ENCODE data around the gene PXDN.

PXDN gene

GRCh38 chr2:1690056-1690775 is 54.1 kb downstream of the PXDN start:
- Histone ChIP-seq H3K27ac (ENCODE audit: low read length) (no peak overlapping the region), H3K27me3 (ENCODE audit: low read depth, low read length) (no peaks in the 10 kb centered on the region), H3K4me1 (ENCODE audit: control insufficient read depth in 1 of 2, insufficient read depth in 2 of 2, low read length in 2 of 2) (no peaks in the 10 kb centered on the region), H3K9me3 (ENCODE audit: control insufficient read depth in 1 of 2, low read length in 2 of 2) (no peaks in the 10 kb centered on the region), H3K4me3 (ENCODE audit: low read depth in 1 of 2, low read length in 2 of 2) (no peak overlapping the region), H3K36me3 (ENCODE audit: control insufficient read depth in 1 of 2, insufficient read depth in 2 of 2, low read length in 2 of 2) (peaks cover 0 to 36% of the 10 kb centered on the region in 2 donors)

- Histone ChIP-seq H3K4me1 (ENCODE audit: control insufficient read depth in 1 of 2, insufficient read depth in 2 of 2, low read length in 2 of 2) (no peaks in the 10 kb centered on the region), H3K36me3 (ENCODE audit: control insufficient read depth in 1 of 2, insufficient read depth in 2 of 2, low read length in 2 of 2) (peaks cover 0 to 38% of the 10 kb centered on the region in 2 donors), H3K4me3 (ENCODE audit: low read depth in 1 of 2, low read length in 2 of 2) (no peak overlapping the region), H3K27ac (ENCODE audit: low read length) (no peak overlapping the region), H3K27me3 (ENCODE audit: low read depth, low read length) (no peaks in the 10 kb centered on the region), H3K9me3 (ENCODE audit: control insufficient read depth in 1 of 2, low read length in 2 of 2) (no peaks in the 10 kb centered on the region)
Measured at GRCh38 chr2:1688859-1689258, 55.5 kb downstream of the PXDN start.

GRCh38 chr2:1688161-1688560 is 56.2 kb downstream of the PXDN start:
- H3K36me3 ChIP-seq (ENCODE audit: control insufficient read depth in 1 of 2, insufficient read depth in 2 of 2, low read length in 2 of 2): peaks cover 0 to 38% of the 10 kb centered on the region in 2 donors
- no peaks in the 10 kb centered on the region for H3K27me3 ChIP-seq (ENCODE audit: low read depth, low read length)
- no peaks in the 10 kb centered on the region for H3K9me3 ChIP-seq (ENCODE audit: control insufficient read depth in 1 of 2, low read length in 2 of 2)
- H3K4me1 ChIP-seq (ENCODE audit: control insufficient read depth in 1 of 2, insufficient read depth in 2 of 2, low read length in 2 of 2): no peaks in the 10 kb centered on the region
- H3K4me3 ChIP-seq (ENCODE audit: low read depth in 1 of 2, low read length in 2 of 2): no peak overlapping the region
- H3K27ac ChIP-seq (ENCODE audit: low read length): no peak overlapping the region

GRCh38 chr2:1687254-1687653 is 57.1 kb downstream of the PXDN start:
- H3K36me3 ChIP-seq (ENCODE audit: control insufficient read depth in 1 of 2, insufficient read depth in 2 of 2, low read length in 2 of 2): peaks cover 0 to 32% of the 10 kb centered on the region in 2 donors
- H3K4me1 ChIP-seq (ENCODE audit: control insufficient read depth in 1 of 2, insufficient read depth in 2 of 2, low read length in 2 of 2): no peaks in the 10 kb centered on the region
- no peaks in the 10 kb centered on the region for H3K27me3 ChIP-seq (ENCODE audit: low read depth, low read length)
- no peaks in the 10 kb centered on the region for H3K9me3 ChIP-seq (ENCODE audit: control insufficient read depth in 1 of 2, low read length in 2 of 2)
- no peak overlapping the region for H3K4me3 ChIP-seq (ENCODE audit: low read depth in 1 of 2, low read length in 2 of 2)
- no peak overlapping the region for H3K27ac ChIP-seq (ENCODE audit: low read length)

GRCh38 chr2:1686784-1687105 is 57.6 kb downstream of the PXDN start:
- Histone ChIP-seq H3K4me3 (ENCODE audit: low read depth in 1 of 2, low read length in 2 of 2) (no peak overlapping the region), H3K4me1 (ENCODE audit: control insufficient read depth in 1 of 2, insufficient read depth in 2 of 2, low read length in 2 of 2) (no peaks in the 10 kb centered on the region), H3K27me3 (ENCODE audit: low read depth, low read length) (no peaks in the 10 kb centered on the region), H3K36me3 (ENCODE audit: control insufficient read depth in 1 of 2, insufficient read depth in 2 of 2, low read length in 2 of 2) (peaks cover 0 to 33% of the 10 kb centered on the region in 2 donors), H3K27ac (ENCODE audit: low read length) (no peak overlapping the region), H3K9me3 (ENCODE audit: control insufficient read depth in 1 of 2, low read length in 2 of 2) (no peaks in the 10 kb centered on the region)

- peaks cover 0 to 32% of the 10 kb centered on the region in 2 donors for H3K36me3 ChIP-seq (ENCODE audit: control insufficient read depth in 1 of 2, insufficient read depth in 2 of 2, low read length in 2 of 2)
- no peak overlapping the region for H3K4me3 ChIP-seq (ENCODE audit: low read depth in 1 of 2, low read length in 2 of 2)
- H3K4me1 ChIP-seq (ENCODE audit: control insufficient read depth in 1 of 2, insufficient read depth in 2 of 2, low read length in 2 of 2): no peaks in the 10 kb centered on the region
- H3K27ac ChIP-seq (ENCODE audit: low read length): no peak overlapping the region
- no peaks in the 10 kb centered on the region for H3K27me3 ChIP-seq (ENCODE audit: low read depth, low read length)
- H3K9me3 ChIP-seq (ENCODE audit: control insufficient read depth in 1 of 2, low read length in 2 of 2): no peaks in the 10 kb centered on the region
Measured at GRCh38 chr2:1685957-1686783, 58.1 kb downstream of the PXDN start.

- Histone ChIP-seq H3K27me3 (ENCODE audit: low read depth, low read length) (no peaks in the 10 kb centered on the region), H3K4me3 (ENCODE audit: low read depth in 1 of 2, low read length in 2 of 2) (no peak overlapping the region), H3K9me3 (ENCODE audit: control insufficient read depth in 1 of 2, low read length in 2 of 2) (no peaks in the 10 kb centered on the region), H3K27ac (ENCODE audit: low read length) (no peak overlapping the region), H3K4me1 (ENCODE audit: control insufficient read depth in 1 of 2, insufficient read depth in 2 of 2, low read length in 2 of 2) (no peaks in the 10 kb centered on the region), H3K36me3 (ENCODE audit: control insufficient read depth in 1 of 2, insufficient read depth in 2 of 2, low read length in 2 of 2) (peaks cover 0 to 33% of the 10 kb centered on the region in 2 donors)
Measured at GRCh38 chr2:1685078-1685956, 59.0 kb downstream of the PXDN start.

GRCh38 chr2:1683297-1683696 is 61.0 kb downstream of the PXDN start:
- H3K9me3 ChIP-seq (ENCODE audit: control insufficient read depth in 1 of 2, low read length in 2 of 2): no peaks in the 10 kb centered on the region
- H3K36me3 ChIP-seq (ENCODE audit: control insufficient read depth in 1 of 2, insufficient read depth in 2 of 2, low read length in 2 of 2): peaks cover 9 to 44% of the 10 kb centered on the region in 2 donors

GRCh38 chr2:1682181-1682440 is 62.2 kb downstream of the PXDN start:
- no peaks in the 10 kb centered on the region for H3K4me1 ChIP-seq (ENCODE audit: control insufficient read depth in 1 of 2, insufficient read depth in 2 of 2, low read length in 2 of 2)
- no peaks in the 10 kb centered on the region for H3K9me3 ChIP-seq (ENCODE audit: control insufficient read depth in 1 of 2, low read length in 2 of 2)
- no peaks in the 10 kb centered on the region for H3K27me3 ChIP-seq (ENCODE audit: low read depth, low read length)
- no peak overlapping the region for H3K27ac ChIP-seq (ENCODE audit: low read length)
- H3K36me3 ChIP-seq (ENCODE audit: control insufficient read depth in 1 of 2, insufficient read depth in 2 of 2, low read length in 2 of 2): peaks cover 11 to 41% of the 10 kb centered on the region in 2 donors
- H3K4me3 ChIP-seq (ENCODE audit: low read depth in 1 of 2, low read length in 2 of 2): no peak overlapping the region

More at GRCh38 chr2:1683297-1683696, 61.0 kb downstream of the PXDN start:
- no peaks in the 10 kb centered on the region for H3K4me1 ChIP-seq (ENCODE audit: control insufficient read depth in 1 of 2, insufficient read depth in 2 of 2, low read length in 2 of 2)
- H3K27ac ChIP-seq (ENCODE audit: low read length): no peak overlapping the region
- no peaks in the 10 kb centered on the region for H3K27me3 ChIP-seq (ENCODE audit: low read depth, low read length)
- H3K4me3 ChIP-seq (ENCODE audit: low read depth in 1 of 2, low read length in 2 of 2): no peak overlapping the region

GRCh38 chr2:1681323-1682180 is 62.8 kb downstream of the PXDN start:
- H3K27me3 ChIP-seq (ENCODE audit: low read depth, low read length): no peaks in the 10 kb centered on the region
- peaks cover 11 to 40% of the 10 kb centered on the region in 2 donors for H3K36me3 ChIP-seq (ENCODE audit: control insufficient read depth in 1 of 2, insufficient read depth in 2 of 2, low read length in 2 of 2)
- no peaks in the 10 kb centered on the region for H3K4me1 ChIP-seq (ENCODE audit: control insufficient read depth in 1 of 2, insufficient read depth in 2 of 2, low read length in 2 of 2)
- no peak overlapping the region for H3K27ac ChIP-seq (ENCODE audit: low read length)
- no peaks in the 10 kb centered on the region for H3K9me3 ChIP-seq (ENCODE audit: control insufficient read depth in 1 of 2, low read length in 2 of 2)
- H3K4me3 ChIP-seq (ENCODE audit: low read depth in 1 of 2, low read length in 2 of 2): no peak overlapping the region

GRCh38 chr2:1681017-1681318 is 63.3 kb downstream of the PXDN start:
- Histone ChIP-seq H3K4me1 (ENCODE audit: control insufficient read depth in 1 of 2, insufficient read depth in 2 of 2, low read length in 2 of 2) (peaks cover 0 to 6% of the 10 kb centered on the region in 2 donors), H3K27me3 (ENCODE audit: low read depth, low read length) (no peaks in the 10 kb centered on the region), H3K27ac (ENCODE audit: low read length) (no peak overlapping the region), H3K36me3 (ENCODE audit: control insufficient read depth in 1 of 2, insufficient read depth in 2 of 2, low read length in 2 of 2) (peaks cover 11 to 45% of the 10 kb centered on the region in 2 donors), H3K4me3 (ENCODE audit: low read depth in 1 of 2, low read length in 2 of 2) (no peak overlapping the region), H3K9me3 (ENCODE audit: control insufficient read depth in 1 of 2, low read length in 2 of 2) (no peaks in the 10 kb centered on the region)
